Activated CD8-positive, alpha-beta T cell treated with anti-CD3 and anti-CD28 coated beads for 36 hours (primary cell): Measurements from ENCODE around the gene WDR82. TPM values are rescaled to one million over a fixed set of nuclear protein-coding genes. Genes with fewer than 3 reads are reported as not detected.

ENCODE experiments used
- ATAC-seq: fragments of 200-7000 bp; cut with Tn5 transposase; one replicate; pipeline ENCODE4 v1.10.0; 2021; ENCODE audit warnings: mild to moderate bottlenecking, moderate library complexity
- CTCF ChIA-PET: fragments of 350-600 bp; sonication (Branson Sonifier 250); formaldehyde crosslinking; loops from one replicate; lab custom pipeline; 2021; ENCODE audit warnings: antibody characterized with exemption; lab: Charles Lee
- POLR2A ChIA-PET: fragments of 350-600 bp; sonication (Branson Sonifier 250); formaldehyde crosslinking; loops from one replicate; lab custom pipeline; 2021; ENCODE audit warnings: antibody characterized with exemption; lab: Charles Lee
- DNase-seq: peaks from one replicate; pipeline ENCODE4 v3.0.0-alpha.2; 2020
- H3K27ac Mint-ChIP-seq: one replicate; pipeline ENCODE4 v1.8.0; 2021; ENCODE audit warnings: mild to moderate bottlenecking, mixed read lengths
- H3K27me3 Mint-ChIP-seq: one replicate; pipeline ENCODE4 v1.8.0; 2021; ENCODE audit warnings: mixed read lengths
- H3K36me3 Mint-ChIP-seq: one replicate; pipeline ENCODE4 v1.8.0; 2021; ENCODE audit warnings: low read depth, mixed read lengths
- H3K4me1 Mint-ChIP-seq: one replicate; pipeline ENCODE4 v1.8.0; 2021; ENCODE audit warnings: low read depth, mixed read lengths
- H3K4me3 Mint-ChIP-seq: one replicate; pipeline ENCODE4 v1.8.0; 2021; ENCODE audit warnings: mild to moderate bottlenecking, moderate library complexity, mixed read lengths
- H3K9me3 Mint-ChIP-seq: one replicate; pipeline ENCODE4 v1.8.0; 2021; ENCODE audit warnings: mixed read lengths
- CTCF ChIP-seq: fragments of 200-600 bp; IDR thresholded peaks from one replicate; pipeline ENCODE4 v1.8.0; 2022; ENCODE audit warnings: antibody characterized with exemption, mild to moderate bottlenecking
- intact Hi-C: fragments of 100-400 bp; cut with micrococcal nuclease; formaldehyde crosslinking; loops from one replicate; pipeline ENCODE4 v1.10.0; 2022
- total RNA-seq, 2 experiments: library from RNA; stranded (reverse); gene quantifications; one replicate each; pipeline ENCODE4 v1.2.3, GENCODE V29; 2021

Gene WDR82
- total RNA-seq, 2 experiments from 2014 or later: 103 to 105 TPM

- peaks cover 92% of the 10 kb centered on the region for H3K4me1 Mint-ChIP-seq
- H3K9me3 Mint-ChIP-seq: no peaks in the 10 kb centered on the region
- intact Hi-C loops: no loop called here
- CTCF ChIA-PET: interaction anchor here (0.7 to 4.0 kb wide), 6 partner anchors 11 to 39 kb away, joined by 3 to 21 read pairs (median 4); no protein-coding TSS in a partner anchor
- peaks cover 95% of the 10 kb centered on the region for H3K36me3 Mint-ChIP-seq
- no peaks in the 10 kb centered on the region for H3K27me3 Mint-ChIP-seq
- no peak for DNase-seq
- POLR2A ChIA-PET: interaction anchor here (0.8 to 6.1 kb wide), 9 partner anchors 11 to 117 kb away, joined by 3 to 71 read pairs (median 5); partner anchors contain the start of genes PPM1M, TWF2 and WDR82
- H3K4me3 Mint-ChIP-seq: no peak overlapping the region
- ATAC-seq: no peak
- no peak for TF ChIP-seq CTCF
- H3K27ac Mint-ChIP-seq: peak overlapping the region; percentile 79
Observed at GRCh38 chr3:52259448-52259847, 19.0 kb downstream of the WDR82 start.

- Mint-ChIP-seq H3K9me3 (no peaks in the 10 kb centered on the region), H3K36me3 (peaks cover 94% of the 10 kb centered on the region), H3K27ac (peak overlapping the region; percentile 79), H3K27me3 (no peaks in the 10 kb centered on the region), H3K4me3 (no peak overlapping the region), H3K4me1 (peaks cover 92% of the 10 kb centered on the region)
- intact Hi-C loops: no loop called here
- DNase-seq (no peak), ATAC-seq (no peak)
- ChIA-PET CTCF (interaction anchor here (0.7 to 4.0 kb wide), 4 partner anchors 11 to 27 kb away, joined by 3 to 21 read pairs (median 4); no protein-coding TSS in a partner anchor), POLR2A (interaction anchor here (1.1 to 6.1 kb wide), 6 partner anchors 12 to 116 kb away, joined by 4 to 71 read pairs (median 9); partner anchors contain the start of genes PPM1M, TWF2 and WDR82)
- no peak for TF ChIP-seq CTCF
Observed at GRCh38 chr3:52259035-52259434, 19.4 kb downstream of the WDR82 start.

GRCh38 chr3:52257911-52258310, 20.5 kb downstream of the WDR82 start:
- peaks cover 93% of the 10 kb centered on the region for H3K36me3 Mint-ChIP-seq
- TF ChIP-seq CTCF: no peak
- POLR2A ChIA-PET: interaction anchor here (0.6 to 6.1 kb wide), 8 partner anchors 9 to 70 kb away, joined by 3 to 71 read pairs (median 5); partner anchors contain the start of genes PPM1M, TLR9, TWF2 and WDR82
- no peaks in the 10 kb centered on the region for H3K27me3 Mint-ChIP-seq
- no peak for ATAC-seq
- CTCF ChIA-PET: interaction anchor here (4.0 kb wide), 1 partner anchor 26 kb away, joined by 21 read pairs; no protein-coding TSS in a partner anchor
- no peak for DNase-seq
- intact Hi-C loops: no loop called here
- H3K4me3 Mint-ChIP-seq: no peak overlapping the region
- peak overlapping the region; percentile 79 for H3K27ac Mint-ChIP-seq
- H3K9me3 Mint-ChIP-seq: no peaks in the 10 kb centered on the region
- peaks cover 92% of the 10 kb centered on the region for H3K4me1 Mint-ChIP-seq

GRCh38 chr3:52256622-52257021, 21.8 kb downstream of the WDR82 start:
- Mint-ChIP-seq H3K9me3 (no peaks in the 10 kb centered on the region), H3K36me3 (peaks cover 92% of the 10 kb centered on the region), H3K4me1 (peaks cover 89% of the 10 kb centered on the region), H3K27me3 (no peaks in the 10 kb centered on the region), H3K4me3 (no peak overlapping the region), H3K27ac (peak overlapping the region; percentile 81)
- no peak for TF ChIP-seq CTCF
- POLR2A ChIA-PET: interaction anchor here (1.0 to 6.1 kb wide), 6 partner anchors 10 to 23 kb away, joined by 3 to 71 read pairs (median 6); partner anchors contain the start of gene PPM1M
- CTCF ChIA-PET: interaction anchor here (0.8 to 0.9 kb wide), 2 partner anchors 22 to 24 kb away, joined by 3 to 4 read pairs; no protein-coding TSS in a partner anchor
- no peak for ATAC-seq
- no peak for DNase-seq
- intact Hi-C loops: no loop called here

GRCh38 chr3:52256159-52256558, 22.3 kb downstream of the WDR82 start:
- Mint-ChIP-seq H3K27ac (peak overlapping the region; percentile 81), H3K9me3 (no peaks in the 10 kb centered on the region), H3K4me3 (no peak overlapping the region), H3K27me3 (no peaks in the 10 kb centered on the region), H3K4me1 (peaks cover 84% of the 10 kb centered on the region), H3K36me3 (peaks cover 89% of the 10 kb centered on the region)
- intact Hi-C loops: no loop called here
- ATAC-seq (no peak), DNase-seq (no peak)
- POLR2A ChIA-PET: interaction anchor here (0.6 to 6.1 kb wide), 9 partner anchors 9 to 1654 kb away, joined by 3 to 71 read pairs (median 4); partner anchors contain the start of genes PPM1M and WDR82
- TF ChIP-seq CTCF: no peak
- CTCF ChIA-PET: interaction anchor here (0.9 to 1.0 kb wide), 2 partner anchors 12 to 24 kb away, joined by 4 to 5 read pairs; no protein-coding TSS in a partner anchor
